ENCODE data around the gene ERBB2. TPM values are rescaled to one million over a fixed set of nuclear protein-coding genes. Genes with fewer than 3 reads are reported as not detected.

Gene ERBB2
- total and polyA plus RNA-seq, 9 of the 15 experiments (the other 6 are each of a cell fraction or from before 2014, with no cell fraction given) = 0.74 to 5.6 (median 3.3) TPM

DNA sequence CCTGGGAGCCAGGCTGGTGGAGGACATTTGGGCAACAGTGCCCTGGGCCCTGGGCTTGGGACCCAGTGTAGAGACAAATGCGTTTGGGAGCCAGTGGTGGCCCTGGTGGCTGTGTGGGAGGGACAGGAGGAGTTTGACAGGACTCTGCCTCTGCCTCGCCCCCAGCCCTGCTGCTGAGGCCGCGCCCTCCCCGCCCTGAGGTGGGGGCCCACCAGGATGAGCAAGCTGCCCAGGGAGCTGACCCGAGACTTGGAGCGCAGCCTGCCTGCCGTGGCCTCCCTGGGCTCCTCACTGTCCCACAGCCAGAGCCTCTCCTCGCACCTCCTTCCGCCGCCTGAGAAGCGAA is 46.6 kb upstream of the ERBB2 start (continued):
- TF ChIP-seq, protein P1, sequence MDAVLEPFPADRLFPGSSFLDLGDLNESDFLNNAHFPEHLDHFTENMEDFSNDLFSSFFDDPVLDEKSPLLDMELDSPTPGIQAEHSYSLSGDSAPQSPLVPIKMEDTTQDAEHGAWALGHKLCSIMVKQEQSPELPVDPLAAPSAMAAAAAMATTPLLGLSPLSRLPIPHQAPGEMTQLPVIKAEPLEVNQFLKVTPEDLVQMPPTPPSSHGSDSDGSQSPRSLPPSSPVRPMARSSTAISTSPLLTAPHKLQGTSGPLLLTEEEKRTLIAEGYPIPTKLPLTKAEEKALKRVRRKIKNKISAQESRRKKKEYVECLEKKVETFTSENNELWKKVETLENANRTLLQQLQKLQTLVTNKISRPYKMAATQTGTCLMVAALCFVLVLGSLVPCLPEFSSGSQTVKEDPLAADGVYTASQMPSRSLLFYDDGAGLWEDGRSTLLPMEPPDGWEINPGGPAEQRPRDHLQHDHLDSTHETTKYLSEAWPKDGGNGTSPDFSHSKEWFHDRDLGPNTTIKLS (IDR thresholded peaks at IDR 0.05; ENCODE audit: borderline replicate concordance, low read depth) = no peak
- TF ChIP-seq, protein P2, sequence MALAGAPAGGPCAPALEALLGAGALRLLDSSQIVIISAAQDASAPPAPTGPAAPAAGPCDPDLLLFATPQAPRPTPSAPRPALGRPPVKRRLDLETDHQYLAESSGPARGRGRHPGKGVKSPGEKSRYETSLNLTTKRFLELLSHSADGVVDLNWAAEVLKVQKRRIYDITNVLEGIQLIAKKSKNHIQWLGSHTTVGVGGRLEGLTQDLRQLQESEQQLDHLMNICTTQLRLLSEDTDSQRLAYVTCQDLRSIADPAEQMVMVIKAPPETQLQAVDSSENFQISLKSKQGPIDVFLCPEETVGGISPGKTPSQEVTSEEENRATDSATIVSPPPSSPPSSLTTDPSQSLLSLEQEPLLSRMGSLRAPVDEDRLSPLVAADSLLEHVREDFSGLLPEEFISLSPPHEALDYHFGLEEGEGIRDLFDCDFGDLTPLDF (CRISPR knock-in tag; IDR thresholded peaks at IDR 0.05) = no peak
- TF ChIP-seq ZNF551 (CRISPR knock-in tag; IDR thresholded peaks at IDR 0.05) = no peak

DNA sequence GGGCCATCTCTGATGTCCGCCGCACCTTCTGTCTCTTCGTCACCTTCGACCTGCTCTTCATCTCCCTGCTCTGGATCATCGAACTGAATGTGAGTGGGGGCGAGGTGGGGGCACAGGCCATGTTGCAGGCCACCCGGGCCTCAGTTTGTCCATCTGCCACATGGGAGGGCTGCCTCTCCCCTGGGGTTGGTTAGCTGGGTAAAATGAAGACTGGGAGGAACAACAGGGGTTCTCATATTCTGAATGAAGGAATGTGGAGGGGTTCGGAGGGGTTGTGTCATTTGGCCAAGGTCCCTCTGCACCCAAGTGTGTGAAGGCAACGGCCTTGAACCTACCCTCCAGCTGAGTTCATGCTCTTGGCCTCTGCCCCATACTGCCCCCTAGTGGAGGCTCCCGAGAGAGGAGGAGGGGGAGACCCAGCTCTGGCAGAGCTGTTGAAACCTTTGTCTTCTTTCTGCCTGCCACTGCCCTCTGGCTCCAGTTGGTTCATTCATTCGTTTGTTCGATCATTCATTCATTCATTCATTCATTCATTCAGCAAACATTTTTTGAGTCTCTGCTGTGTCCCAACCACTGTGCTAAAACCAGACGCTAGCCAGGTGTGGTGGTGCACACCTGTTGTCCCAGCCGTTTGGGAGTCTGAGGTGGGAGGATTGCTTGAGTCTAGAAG is 46.1 kb upstream of the ERBB2 start:
- Histone ChIP-seq H4K20me1 (replicated peaks; ENCODE audit: control insufficient read depth, insufficient read depth, low read length) (no peaks in the 10 kb centered on the region), H3K27me3 (ENCODE audit: control insufficient read depth in 2 of 2, insufficient read depth in 2 of 2, low read length in 2 of 2) (no peaks in the 10 kb centered on the region), H3K4me3 (no peak overlapping the region), H3K9ac (ENCODE audit: insufficient read depth in 1 of 2, low read depth in 2 of 2, low read length in 2 of 2) (peak overlapping the region; percentile 6 to 89; a peak in 3 of 4 replicates), H3K9me1 (ENCODE audit: control insufficient read depth, insufficient read depth, low read length) (no peaks in the 10 kb centered on the region), H3K36me3 (ENCODE audit: control insufficient read depth, insufficient read depth, low read length) (peaks cover 50% of the 10 kb centered on the region), H3K9me3 (replicated peaks; ENCODE audit: control insufficient read depth, insufficient read depth, low read depth, low read length) (no peaks in the 10 kb centered on the region), H3K4me2 (ENCODE audit: insufficient read depth, low read length) (no peak overlapping the region), H3K79me2 (ENCODE audit: control insufficient read depth, insufficient read depth, low read length) (peaks cover 47% of the 10 kb centered on the region), H3K27ac (ENCODE audit: extremely low read depth, low read depth, low read length) (no peak overlapping the region; the same call in 2 of the 3 replicates), H3K4me1 (replicated peaks in 1 of 2; ENCODE audit: control insufficient read depth in 2 of 2, insufficient read depth in 2 of 2, low read length in 2 of 2) (peaks cover 48 to 55% of the 10 kb centered on the region in 2 experiments), H2AFZ (ENCODE audit: low read depth, low read length) (no peak overlapping the region)
- in situ Hi-C loops (cut with MboI) = no loop called here
- BruUV-seq (replicated peaks) = no TSS peak
- CTCF ChIA-PET (ENCODE audit: low intra/inter-chr PET ratio) = interaction anchor here (0.6 to 3.3 kb wide), 2 partner anchors 10 to 31 kb away, joined by 3 to 38 read pairs; no protein-coding TSS in a partner anchor
- POLR2A ChIA-PET = interaction anchor here (0.9 to 1.4 kb wide), 5 partner anchors 8 to 20 kb away, joined by 3 to 9 read pairs (median 4); partner anchors contain the start of gene TCAP
- FAIRE-seq (peak; percentile 87), ATAC-seq (peak; percentile 84), DNase-seq (ENCODE audit: extremely low read depth in 1 of 4, low spot score in 3 of 4) (peak; percentile 86 to 91 (median 89))
- intact Hi-C loops (cut with micrococcal nuclease) = no loop called here
- 16% methylated on average over 10 of the region's 14 CpGs for WGBS (ENCODE audit: insufficient coverage, low coverage, missing lambda C conversion rate)
- TF ChIP-seq, protein P3, sequence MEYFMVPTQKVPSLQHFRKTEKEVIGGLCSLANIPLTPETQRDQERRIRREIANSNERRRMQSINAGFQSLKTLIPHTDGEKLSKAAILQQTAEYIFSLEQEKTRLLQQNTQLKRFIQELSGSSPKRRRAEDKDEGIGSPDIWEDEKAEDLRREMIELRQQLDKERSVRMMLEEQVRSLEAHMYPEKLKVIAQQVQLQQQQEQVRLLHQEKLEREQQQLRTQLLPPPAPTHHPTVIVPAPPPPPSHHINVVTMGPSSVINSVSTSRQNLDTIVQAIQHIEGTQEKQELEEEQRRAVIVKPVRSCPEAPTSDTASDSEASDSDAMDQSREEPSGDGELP (CRISPR knock-in tag; IDR thresholded peaks at IDR 0.05; ENCODE audit: borderline replicate concordance) = peak; percentile 82
- TF ChIP-seq CBX3 (IDR thresholded peaks at IDR 0.05; ENCODE audit: borderline replicate concordance in 1 of 2, low read length in 2 of 2) = peak in 1 of 2 experiments; percentile 70; a peak in 2 of 3 replicates
- TF ChIP-seq, protein P4, sequence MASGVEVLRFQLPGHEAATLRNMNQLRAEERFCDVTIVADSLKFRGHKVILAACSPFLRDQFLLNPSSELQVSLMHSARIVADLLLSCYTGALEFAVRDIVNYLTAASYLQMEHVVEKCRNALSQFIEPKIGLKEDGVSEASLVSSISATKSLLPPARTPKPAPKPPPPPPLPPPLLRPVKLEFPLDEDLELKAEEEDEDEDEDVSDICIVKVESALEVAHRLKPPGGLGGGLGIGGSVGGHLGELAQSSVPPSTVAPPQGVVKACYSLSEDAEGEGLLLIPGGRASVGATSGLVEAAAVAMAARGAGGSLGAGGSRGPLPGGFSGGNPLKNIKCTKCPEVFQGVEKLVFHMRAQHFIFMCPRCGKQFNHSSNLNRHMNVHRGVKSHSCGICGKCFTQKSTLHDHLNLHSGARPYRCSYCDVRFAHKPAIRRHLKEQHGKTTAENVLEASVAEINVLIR (CRISPR knock-in tag; IDR thresholded peaks at IDR 0.05) = no peak
